OCI-LY7 (cell line): Measurements from ENCODE around the gene FAM210B. TPM values are rescaled to one million over a fixed set of nuclear protein-coding genes. Genes with fewer than 3 reads are reported as not detected.

Experiments
- BruUV-seq: library from RNA; stranded (reverse); fragments of 400-500 nt; replicated peaks from 2 replicates; lab custom pipeline; 2021; lab: Mats Ljungman, UMichigan
- CTCF ChIA-PET: fragments of 300-600 bp; sonication (Branson Sonifier 250); formaldehyde crosslinking; loops from one replicate; lab custom pipeline; 2022; ENCODE audit warnings: antibody characterized with exemption; ENCODE audit not compliant: unreplicated experiment; lab: Charles Lee
- POLR2A ChIA-PET: fragments of 300-600 bp; sonication (Branson Sonifier 250); formaldehyde crosslinking; loops from one replicate; lab custom pipeline; 2022; ENCODE audit warnings: antibody characterized with exemption; lab: Charles Lee
- DNase-seq: peaks from one replicate; pipeline ENCODE4 v3.0.0-alpha.2; 2015; ENCODE audit warnings: low spot score
- H2AFZ ChIP-seq: fragments of 200-600 bp; sonication (generic), shearing (Covaris generic); 2 replicates; pipeline ENCODE4 v1.6.1; 2014; ENCODE audit warnings: mild to moderate bottlenecking, antibody characterized with exemption, low read length, moderate library complexity
- H3K27ac ChIP-seq: fragments of 200-600 bp; sonication (generic); 2 replicates; pipeline ENCODE4 v1.5.1; 2014; ENCODE audit warnings: mixed run types, low read depth, mild to moderate bottlenecking, moderate library complexity, low read length, inconsistent platforms; ENCODE audit not compliant: poor library complexity, severe bottlenecking
- H3K36me3 ChIP-seq: fragments of 200-600 bp; sonication (generic); 2 replicates; pipeline ENCODE4 v1.6.1; 2014; ENCODE audit warnings: mild to moderate bottlenecking, antibody characterized with exemption, low read length, moderate library complexity, mixed read lengths; ENCODE audit not compliant: insufficient read depth
- H3K4me1 ChIP-seq: fragments of 200-600 bp; sonication (generic); 2 replicates; pipeline ENCODE4 v1.5.1; 2014; ENCODE audit warnings: mild to moderate bottlenecking, low read length; ENCODE audit not compliant: insufficient read depth, poor library complexity, severe bottlenecking
- H3K4me2 ChIP-seq: fragments of 200-600 bp; sonication (generic); 2 replicates; pipeline ENCODE4 v1.6.1; 2014; ENCODE audit warnings: mild to moderate bottlenecking, low read length
- H3K4me3 ChIP-seq: fragments of 200-600 bp; sonication (generic); 2 replicates; pipeline ENCODE4 v1.5.1; 2014; ENCODE audit warnings: mild to moderate bottlenecking, low read depth, low read length; ENCODE audit not compliant: poor library complexity, severe bottlenecking
- H3K79me2 ChIP-seq: fragments of 200-600 bp; sonication (generic); 2 replicates; pipeline ENCODE4 v1.6.1; 2016; ENCODE audit warnings: low read depth, mild to moderate bottlenecking, low read length, moderate library complexity, mixed read lengths; ENCODE audit not compliant: insufficient read depth
- H3K9me2 ChIP-seq: fragments of 200-600 bp; sonication (generic); 2 replicates; pipeline ENCODE4 v1.6.1; 2016; ENCODE audit warnings: mild to moderate bottlenecking, low read length, mixed read lengths; ENCODE audit not compliant: insufficient read depth
- H3K9me3 ChIP-seq: fragments of 200-600 bp; sonication (generic); 2 replicates; pipeline ENCODE4 v1.6.1; 2014; ENCODE audit warnings: mild to moderate bottlenecking, mixed run types, low read length, mixed read lengths
- H4K20me1 ChIP-seq: fragments of 200-600 bp; sonication (generic); 2 replicates; pipeline ENCODE4 v1.6.1; 2014; ENCODE audit warnings: mild to moderate bottlenecking, antibody characterized with exemption, low read length, moderate library complexity, mixed read lengths; ENCODE audit not compliant: insufficient read depth
- EZH2phosphoT487 ChIP-seq: fragments of 200-600 bp; sonication (generic); IDR thresholded peaks from 2 replicates; pipeline ENCODE4 v1.6.1; 2018; ENCODE audit warnings: low read depth, borderline replicate concordance, mild to moderate bottlenecking, mixed run types, antibody characterized with exemption, low read length, moderate library complexity, mixed read lengths
- intact Hi-C: fragments of 100-400 bp; cut with micrococcal nuclease; formaldehyde crosslinking; loops from one replicate; pipeline ENCODE4 v1.10.0; 2022; ENCODE audit not compliant: unreplicated experiment
- total RNA-seq, 2 experiments: library from RNA; depleted of rRNA in 1 of 2; stranded (reverse); fragments of >200 nt in 1 of 2; shearing (Covaris generic) in 1 of 2; gene quantifications; 2 replicates each; pipeline ENCODE4 v1.2.3, GENCODE V29; 2014 to 2022
- TF ChIP-seq, protein P1 (sequence below): fragments of 200-600 bp; sonication (generic); conservative IDR thresholded peaks from 2 replicates; pipeline ENCODE4 v1.5.1; 2014; ENCODE audit warnings: mild to moderate bottlenecking, antibody characterized with exemption, low read length, moderate library complexity, mixed read lengths

Gene FAM210B
- total RNA-seq, 2 experiments from 2014 or later: 0.19 to 1.3 TPM

DNA sequence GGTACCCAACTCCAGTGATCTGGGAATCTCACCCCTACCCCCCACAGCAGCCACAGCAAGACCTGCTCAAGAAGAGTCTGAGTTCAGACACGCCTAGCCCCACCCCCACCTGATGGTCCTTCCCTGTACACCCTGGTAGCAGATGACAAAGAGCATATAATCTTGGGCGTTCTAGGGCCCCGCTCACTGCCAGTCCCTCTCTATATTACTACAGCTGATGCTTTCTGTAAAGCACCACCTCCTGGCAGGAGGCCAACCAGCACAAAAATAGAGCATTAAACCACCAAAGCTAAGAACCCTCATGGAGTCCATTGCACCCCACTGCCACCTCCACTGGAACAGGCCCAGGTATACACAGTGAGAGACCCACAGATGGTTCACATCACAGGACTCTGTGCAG is 42.3 kb upstream of the FAM210B start:
- Histone ChIP-seq H3K27ac (no peak overlapping the region), H3K36me3 (no peaks in the 10 kb centered on the region), H3K79me2 (no peaks in the 10 kb centered on the region), H3K9me3 (no peaks in the 10 kb centered on the region), H3K4me2 (no peak overlapping the region), H4K20me1 (no peaks in the 10 kb centered on the region), H3K4me1 (no peaks in the 10 kb centered on the region), H3K4me3 (no peak overlapping the region), H3K9me2 (no peaks in the 10 kb centered on the region), H2AFZ (no peak overlapping the region)
- no peak for DNase-seq
- ChIA-PET POLR2A (no interaction called here), CTCF (no interaction called here)
- no TSS peak for BruUV-seq
- TF ChIP-seq, protein P1, sequence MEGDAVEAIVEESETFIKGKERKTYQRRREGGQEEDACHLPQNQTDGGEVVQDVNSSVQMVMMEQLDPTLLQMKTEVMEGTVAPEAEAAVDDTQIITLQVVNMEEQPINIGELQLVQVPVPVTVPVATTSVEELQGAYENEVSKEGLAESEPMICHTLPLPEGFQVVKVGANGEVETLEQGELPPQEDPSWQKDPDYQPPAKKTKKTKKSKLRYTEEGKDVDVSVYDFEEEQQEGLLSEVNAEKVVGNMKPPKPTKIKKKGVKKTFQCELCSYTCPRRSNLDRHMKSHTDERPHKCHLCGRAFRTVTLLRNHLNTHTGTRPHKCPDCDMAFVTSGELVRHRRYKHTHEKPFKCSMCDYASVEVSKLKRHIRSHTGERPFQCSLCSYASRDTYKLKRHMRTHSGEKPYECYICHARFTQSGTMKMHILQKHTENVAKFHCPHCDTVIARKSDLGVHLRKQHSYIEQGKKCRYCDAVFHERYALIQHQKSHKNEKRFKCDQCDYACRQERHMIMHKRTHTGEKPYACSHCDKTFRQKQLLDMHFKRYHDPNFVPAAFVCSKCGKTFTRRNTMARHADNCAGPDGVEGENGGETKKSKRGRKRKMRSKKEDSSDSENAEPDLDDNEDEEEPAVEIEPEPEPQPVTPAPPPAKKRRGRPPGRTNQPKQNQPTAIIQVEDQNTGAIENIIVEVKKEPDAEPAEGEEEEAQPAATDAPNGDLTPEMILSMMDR: no peak
- no peak for TF ChIP-seq EZH2phosphoT487
- intact Hi-C loops: no loop called here

DNA sequence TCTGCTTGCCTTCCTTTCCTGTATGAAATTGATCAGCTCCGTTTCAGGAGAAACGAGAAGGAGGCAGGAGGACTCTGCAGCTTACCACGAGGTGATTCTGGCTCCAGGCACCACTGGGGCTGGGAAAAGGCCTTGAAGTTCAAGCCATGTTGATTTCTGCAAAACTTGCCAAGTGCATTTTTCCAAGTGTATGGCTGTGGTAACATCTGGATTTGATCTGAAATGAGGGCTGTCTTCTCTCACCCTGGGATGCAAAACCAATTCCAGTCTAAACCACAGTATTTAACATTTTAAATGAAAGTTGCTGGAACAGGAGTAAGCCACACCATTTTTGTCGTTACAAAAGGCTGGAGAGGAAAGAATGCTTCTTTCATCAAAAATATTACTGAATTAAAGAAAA is 36.1 kb upstream of the FAM210B start:
- no TSS peak for BruUV-seq
- Histone ChIP-seq H3K27ac (no peak overlapping the region), H4K20me1 (no peaks in the 10 kb centered on the region), H3K4me1 (no peaks in the 10 kb centered on the region), H3K79me2 (no peaks in the 10 kb centered on the region), H3K4me3 (no peak overlapping the region), H3K9me3 (no peaks in the 10 kb centered on the region), H3K36me3 (no peaks in the 10 kb centered on the region), H3K4me2 (no peak overlapping the region), H2AFZ (no peak overlapping the region), H3K9me2 (no peaks in the 10 kb centered on the region)
- intact Hi-C loops: no loop called here
- TF ChIP-seq EZH2phosphoT487: no peak
- TF ChIP-seq, protein P1: no peak
- POLR2A ChIA-PET: interaction anchor here (0.6 kb wide), 1 partner anchor 611 kb away, joined by 3 read pairs; no protein-coding TSS in a partner anchor
- DNase-seq: no peak
- CTCF ChIA-PET: no interaction called here

DNA sequence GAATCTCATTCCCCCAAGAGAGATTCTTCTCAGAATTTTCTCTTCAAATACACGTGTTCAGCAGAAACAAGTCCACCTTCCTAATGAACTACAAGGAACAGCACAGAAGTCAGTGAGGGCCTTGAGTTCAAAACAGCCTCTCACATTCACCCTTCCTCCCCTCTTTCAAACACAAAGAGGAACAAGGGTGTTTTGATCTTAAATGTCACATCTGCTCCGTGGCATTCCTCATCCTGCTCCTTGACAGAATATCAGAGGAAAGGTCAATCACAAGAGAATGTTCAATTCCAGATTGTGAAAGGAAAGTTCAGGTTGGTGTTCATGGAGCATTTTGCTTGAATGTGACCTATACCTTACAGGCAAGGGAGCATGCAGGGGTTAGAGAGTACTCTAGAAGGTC is 35.6 kb upstream of the FAM210B start:
- Histone ChIP-seq H3K27ac (no peak overlapping the region), H3K36me3 (no peaks in the 10 kb centered on the region), H3K9me3 (no peaks in the 10 kb centered on the region), H3K4me3 (no peak overlapping the region), H4K20me1 (no peaks in the 10 kb centered on the region), H3K9me2 (no peaks in the 10 kb centered on the region), H3K4me2 (no peak overlapping the region), H2AFZ (no peak overlapping the region), H3K4me1 (no peaks in the 10 kb centered on the region), H3K79me2 (no peaks in the 10 kb centered on the region)
- no TSS peak for BruUV-seq
- intact Hi-C loops: no loop called here
- no peak for TF ChIP-seq EZH2phosphoT487
- TF ChIP-seq, protein P1: no peak
- no peak for DNase-seq
- ChIA-PET CTCF (no interaction called here), POLR2A (interaction anchor here (0.6 kb wide), 1 partner anchor 611 kb away, joined by 3 read pairs; no protein-coding TSS in a partner anchor)
